H9 (cell line): ENCODE results near the gene DYNC2LI1. TPM values are rescaled to one million over a fixed set of nuclear protein-coding genes. Genes with fewer than 3 reads are reported as not detected.

Source experiments
- DNase-seq: peaks from one replicate; pipeline ENCODE4 v3.0.0-alpha.2; 2017
- H2AFZ ChIP-seq: one replicate; pipeline ENCODE4 v1.6.1; 2013; ENCODE audit warnings: mild to moderate bottlenecking, low read length, control low read depth, moderate library complexity
- H2AK5ac ChIP-seq: 2 replicates; pipeline ENCODE4 v1.6.1; 2013; ENCODE audit warnings: low read length, control low read depth, mixed read lengths; ENCODE audit not compliant: insufficient read length
- H2BK120ac ChIP-seq: one replicate; pipeline ENCODE4 v1.6.1; 2013; ENCODE audit warnings: low read depth, mild to moderate bottlenecking, low read length, control low read depth, inconsistent platforms; ENCODE audit not compliant: poor library complexity, severe bottlenecking
- H2BK12ac ChIP-seq: 2 replicates; pipeline ENCODE4 v1.6.1; 2013; ENCODE audit warnings: low read length, control low read depth, mixed read lengths, low read depth; ENCODE audit not compliant: insufficient read length
- H2BK15ac ChIP-seq: 2 replicates; pipeline ENCODE4 v1.6.1; 2013; ENCODE audit warnings: low read depth, low read length, control low read depth
- H2BK20ac ChIP-seq: one replicate; pipeline ENCODE4 v1.6.1; 2013; ENCODE audit warnings: low read depth, mild to moderate bottlenecking, low read length, control low read depth, inconsistent platforms; ENCODE audit not compliant: poor library complexity, severe bottlenecking
- H2BK5ac ChIP-seq: 2 replicates; pipeline ENCODE4 v1.6.1; 2013; ENCODE audit warnings: low read length, control low read depth, mixed read lengths; ENCODE audit not compliant: insufficient read length
- H3K14ac ChIP-seq: 2 replicates; pipeline ENCODE4 v1.6.1; 2013; ENCODE audit warnings: low read length, control low read depth; ENCODE audit not compliant: insufficient read depth
- H3K18ac ChIP-seq: 2 replicates; pipeline ENCODE4 v1.6.1; 2013; ENCODE audit warnings: low read depth, mild to moderate bottlenecking, mixed read lengths, low read length, control low read depth; ENCODE audit not compliant: insufficient read length
- H3K23ac ChIP-seq: 2 replicates; pipeline ENCODE4 v1.6.1; 2013; ENCODE audit warnings: low read length, control low read depth, mixed read lengths, low read depth; ENCODE audit not compliant: insufficient read length
- H3K23me2 ChIP-seq: 2 replicates; pipeline ENCODE4 v1.6.1; 2013; ENCODE audit warnings: low read depth, mild to moderate bottlenecking, mixed read lengths, low read length, control low read depth; ENCODE audit not compliant: insufficient read length, poor library complexity, severe bottlenecking
- H3K27ac ChIP-seq: 2 replicates; pipeline ENCODE4 v1.5.1; 2013; ENCODE audit warnings: low read length, control low read depth, mixed read lengths, low read depth; ENCODE audit not compliant: insufficient read length
- H3K27me3 ChIP-seq: 2 replicates; pipeline ENCODE4 v1.6.1; 2013; ENCODE audit warnings: low read length, control low read depth, inconsistent platforms; ENCODE audit not compliant: insufficient read depth
- H3K4ac ChIP-seq: 2 replicates; pipeline ENCODE4 v1.6.1; 2013; ENCODE audit warnings: low read depth, mild to moderate bottlenecking, control low read depth, inconsistent platforms, low read length, moderate library complexity
- H3K4me1 ChIP-seq: 2 replicates; pipeline ENCODE4 v1.6.1; 2013; ENCODE audit warnings: low read length, control low read depth, inconsistent platforms; ENCODE audit not compliant: insufficient read depth
- H3K4me2 ChIP-seq: 2 replicates; pipeline ENCODE4 v1.6.1; 2013; ENCODE audit warnings: low read length, control low read depth, mixed read lengths; ENCODE audit not compliant: insufficient read length, insufficient read depth
- H3K56ac ChIP-seq: 2 replicates; pipeline ENCODE4 v1.6.1; 2013; ENCODE audit warnings: low read depth, mild to moderate bottlenecking, mixed read lengths, low read length, control low read depth; ENCODE audit not compliant: insufficient read length
- H3K79me1 ChIP-seq: 2 replicates; pipeline ENCODE4 v1.6.1; 2013; ENCODE audit warnings: low read depth, mild to moderate bottlenecking, moderate library complexity, low read length, control low read depth, inconsistent platforms; ENCODE audit not compliant: insufficient read depth, poor library complexity, severe bottlenecking
- H3K79me2 ChIP-seq: 2 replicates; pipeline ENCODE4 v1.6.1; 2013; ENCODE audit warnings: low read length, control low read depth, inconsistent platforms; ENCODE audit not compliant: insufficient read depth
- H3K9ac ChIP-seq: 2 replicates; pipeline ENCODE4 v1.6.1; 2013; ENCODE audit warnings: low read length, control low read depth, mixed read lengths; ENCODE audit not compliant: insufficient read length; ENCODE audit errors: extremely low read depth
- H3K9me3 ChIP-seq: one replicate; pipeline ENCODE4 v1.6.1; 2013; ENCODE audit warnings: low read depth, low read length, inconsistent platforms; ENCODE audit not compliant: control insufficient read depth
- H3T11ph ChIP-seq: one replicate; pipeline ENCODE4 v1.6.1; 2013; ENCODE audit warnings: mild to moderate bottlenecking, low read length, control low read depth, inconsistent platforms
- H4K20me1 ChIP-seq: one replicate; pipeline ENCODE4 v1.6.1; 2013; ENCODE audit not compliant: control insufficient read depth, insufficient read length, insufficient read depth
- H4K5ac ChIP-seq: 2 replicates; pipeline ENCODE4 v1.6.1; 2013; ENCODE audit warnings: low read depth, mild to moderate bottlenecking, mixed read lengths, low read length, control low read depth; ENCODE audit not compliant: insufficient read length
- H4K8ac ChIP-seq: replicated peaks from 2 replicates; pipeline ENCODE4 v1.6.1; 2013; ENCODE audit warnings: low read length, control low read depth, mixed read lengths, low read depth; ENCODE audit not compliant: insufficient read length
- H4K91ac ChIP-seq: 2 replicates; pipeline ENCODE4 v1.6.1; 2013; ENCODE audit warnings: low read depth, mild to moderate bottlenecking, moderate library complexity, mixed read lengths, low read length, control low read depth; ENCODE audit not compliant: insufficient read length
- H3K27ac Mint-ChIP-seq, 3 experiments: 2 replicates in 2 of 3; 3 replicates in 1 of 3; pipeline ENCODE4 v1.8.0; 2020 to 2021; ENCODE audit warnings: mixed read lengths in 3 of 3, mild to moderate bottlenecking in 1 of 3, moderate library complexity in 1 of 3
- H3K27me3 Mint-ChIP-seq: 2 replicates; pipeline ENCODE4 v1.8.0; 2021; ENCODE audit warnings: low read depth, mild to moderate bottlenecking, moderate library complexity, mixed read lengths
- H3K36me3 Mint-ChIP-seq, 3 experiments: 2 replicates in 2 of 3; 3 replicates in 1 of 3; pipeline ENCODE4 v1.8.0; 2020 to 2021; ENCODE audit warnings: low read depth in 3 of 3, mixed read lengths in 3 of 3; ENCODE audit not compliant: insufficient read depth in 1 of 3
- H3K4me1 Mint-ChIP-seq, 2 experiments: 2 replicates each; pipeline ENCODE4 v1.8.0; 2020; ENCODE audit warnings: mixed read lengths in 2 of 2
- H3K4me3 Mint-ChIP-seq, 2 experiments: 2 replicates in 1 of 2; 3 replicates in 1 of 2; pipeline ENCODE4 v1.8.0; 2020 to 2021; ENCODE audit warnings: mild to moderate bottlenecking in 2 of 2, mixed read lengths in 2 of 2, moderate library complexity in 1 of 2
- H3K9me3 Mint-ChIP-seq, 2 experiments: 2 replicates in 1 of 2; 3 replicates in 1 of 2; pipeline ENCODE4 v1.8.0; 2020; ENCODE audit warnings: mild to moderate bottlenecking in 2 of 2, mixed read lengths in 2 of 2, moderate library complexity in 1 of 2
- CTCF ChIP-seq: fragments of 200-600 bp; sonication (generic); conservative IDR thresholded peaks from 3 replicates; pipeline ENCODE4 v1.8.0; 2021; ENCODE audit warnings: antibody characterized with exemption, mild to moderate bottlenecking
- WGBS: extraction: QIAGEN DNeasy Blood & Tissue Kit; methylation state at CpG from one replicate; pipeline ENCODE4 v1.1.7; 2013; ENCODE audit warnings: missing lambda C conversion rate, low lambda C conversion rate, mixed read lengths; ENCODE audit not compliant: insufficient read length; ENCODE audit errors: extremely low coverage; 5-methylcytosine and 5-hydroxymethylcytosine counted together
- total RNA-seq: library from RNA; stranded (reverse); gene quantifications from 2 replicates; pipeline ENCODE4 v1.2.1, GENCODE V29; 2021

DYNC2LI1 gene
- total RNA-seq, 1 experiment from 2014 or later, result 8.5 TPM

GRCh38 chr2:43731211-43731610 is 42.6 kb upstream of the DYNC2LI1 start:
- no peak for DNase-seq
- H2BK15ac ChIP-seq, result no peak overlapping the region
- H3T11ph ChIP-seq, result no peak overlapping the region
- H4K5ac ChIP-seq, result no peak overlapping the region
- H3K36me3 Mint-ChIP-seq, result peaks cover 0 to 1% (median 0%) of the 10 kb centered on the region in 3 experiments; a peak in 1 of 7 replicates
- no peak overlapping the region for H4K91ac ChIP-seq
- H2BK12ac ChIP-seq, result no peak overlapping the region
- H3K4me1 ChIP-seq, result peaks cover 4% of the 10 kb centered on the region; the same call in 1 of the 2 replicates
- H2AFZ ChIP-seq, result no peak overlapping the region
- no peaks in the 10 kb centered on the region for H3K9me3 ChIP-seq
- H3K4me3 Mint-ChIP-seq, result no peak overlapping the region
- H3K9ac ChIP-seq, result no peak overlapping the region
- H3K27ac ChIP-seq, result no peak overlapping the region
- no peaks in the 10 kb centered on the region for H3K27me3 Mint-ChIP-seq
- no peaks in the 10 kb centered on the region for H3K23me2 ChIP-seq
- H3K27me3 ChIP-seq, result no peaks in the 10 kb centered on the region
- H3K9me3 Mint-ChIP-seq, result no peaks in the 10 kb centered on the region
- no peak overlapping the region for H3K14ac ChIP-seq
- no peak overlapping the region for H4K8ac ChIP-seq
- no peak for TF ChIP-seq CTCF
- H2BK120ac ChIP-seq, result no peak overlapping the region
- peaks cover 9 to 17% of the 10 kb centered on the region in 2 experiments for H3K4me1 Mint-ChIP-seq
- H3K23ac ChIP-seq, result no peak overlapping the region
- no peak overlapping the region for H2AK5ac ChIP-seq
- no peak overlapping the region for H2BK20ac ChIP-seq
- no peak overlapping the region for H3K56ac ChIP-seq
- H3K27ac Mint-ChIP-seq, result no peak overlapping the region
- no peaks in the 10 kb centered on the region for H3K79me1 ChIP-seq
- no CpG with 5 or more reads among the region's 1 CpG for WGBS
- H3K18ac ChIP-seq, result no peak overlapping the region
- no peak overlapping the region for H2BK5ac ChIP-seq
- H3K4me2 ChIP-seq, result no peak overlapping the region
- no peak overlapping the region for H3K4ac ChIP-seq
- no peaks in the 10 kb centered on the region for H3K79me2 ChIP-seq
- no peaks in the 10 kb centered on the region for H4K20me1 ChIP-seq
